Measurements from ENCODE around the gene APBA1. TPM values are rescaled to one million over a fixed set of nuclear protein-coding genes. Genes with fewer than 3 reads are reported as not detected.
A peak's percentile ranks its signal among the peaks of the same experiment; 100 is the strongest.

The APBA1 gene
- total and polyA plus RNA-seq, 4 experiments from 2014 or later, result 0.83 to 2.0 (median 0.90) TPM; not detected in 1

GRCh38 chr9:69658987-69659675, 13.0 kb downstream of the APBA1 start:
- intact Hi-C loops (cut with micrococcal nuclease), result no loop called here
- Mint-ChIP-seq H3K4me1 (no peaks in the 10 kb centered on the region), H3K4me3 (no peak overlapping the region), H3K27me3 (peaks cover 2 to 3% of the 10 kb centered on the region in 2 donors), H3K9me3 (peaks cover 0 to 2% (median 0%) of the 10 kb centered on the region in 8 donors), H3K36me3 (no peaks in the 10 kb centered on the region), H3K27ac (no peak overlapping the region)
- no peak overlapping the region for H3K27ac ChIP-seq (ENCODE audit: low read depth, low read length)
- ChIA-PET CTCF (ENCODE audit: partially characterized antibody) (no interaction called here), POLR2A (ENCODE audit: partially characterized antibody) (no interaction called here)
- DNase-seq, result no peak
- no peaks in the 10 kb centered on the region for H3K9me3 ChIP-seq (ENCODE audit: control insufficient read depth in 1 of 2, low read length in 2 of 2)
- no peak overlapping the region for H3K4me3 ChIP-seq (ENCODE audit: low read length in 2 of 2)
- H3K36me3 ChIP-seq (ENCODE audit: insufficient read depth, low read length), result no peaks in the 10 kb centered on the region
- no peaks in the 10 kb centered on the region for H3K4me1 ChIP-seq (ENCODE audit: insufficient read depth, low read length)
- no peaks in the 10 kb centered on the region for H3K27me3 ChIP-seq (ENCODE audit: insufficient read depth, low read length)

GRCh38 chr9:69657269-69657668, 14.9 kb downstream of the APBA1 start:
- no peak for DNase-seq
- Histone ChIP-seq H3K4me1 (ENCODE audit: insufficient read depth, low read length) (no peaks in the 10 kb centered on the region), H3K27me3 (ENCODE audit: insufficient read depth, low read length) (no peaks in the 10 kb centered on the region), H3K9me3 (ENCODE audit: control insufficient read depth in 1 of 2, low read length in 2 of 2) (no peaks in the 10 kb centered on the region), H3K27ac (ENCODE audit: low read depth, low read length) (no peak overlapping the region), H3K4me3 (ENCODE audit: low read length in 2 of 2) (no peak overlapping the region), H3K36me3 (ENCODE audit: insufficient read depth, low read length) (no peaks in the 10 kb centered on the region)
- ChIA-PET CTCF (ENCODE audit: partially characterized antibody) (no interaction called here), POLR2A (ENCODE audit: partially characterized antibody) (no interaction called here)
- H3K36me3 Mint-ChIP-seq, result no peaks in the 10 kb centered on the region
- no peak overlapping the region for H3K27ac Mint-ChIP-seq
- peaks cover 3% of the 10 kb centered on the region in 2 donors for H3K27me3 Mint-ChIP-seq
- H3K4me1 Mint-ChIP-seq, result no peaks in the 10 kb centered on the region
- intact Hi-C loops (cut with micrococcal nuclease), result no loop called here
- no peak overlapping the region for H3K4me3 Mint-ChIP-seq
- H3K9me3 Mint-ChIP-seq, result peaks cover 0 to 2% (median 0%) of the 10 kb centered on the region in 8 donors

DNA sequence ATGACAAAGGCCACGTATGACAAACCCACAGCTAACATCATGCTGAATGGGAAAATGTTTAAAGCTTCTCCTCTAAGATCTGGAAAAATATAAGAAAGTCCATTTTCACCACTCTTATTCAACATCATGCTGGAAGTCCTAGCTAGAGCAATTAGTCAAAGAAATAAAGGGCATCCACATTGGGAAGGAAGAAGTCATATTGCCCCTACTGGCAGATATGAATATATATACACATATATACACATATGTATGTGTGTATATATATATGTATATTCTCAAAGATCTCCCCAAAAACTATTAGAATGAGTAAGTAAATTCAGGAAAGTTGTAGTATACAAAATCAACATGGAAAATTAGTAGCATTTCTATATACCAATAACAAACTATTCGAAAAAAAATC, 17.1 kb downstream of the APBA1 start:
- H3K27ac Mint-ChIP-seq, result peak overlapping the region in 1 of 7 donors; percentile 7
- H3K36me3 Mint-ChIP-seq, result no peaks in the 10 kb centered on the region
- intact Hi-C loops (cut with micrococcal nuclease), result no loop called here
- Histone ChIP-seq H3K9me3 (ENCODE audit: control insufficient read depth in 1 of 2, low read length in 2 of 2) (no peaks in the 10 kb centered on the region), H3K4me3 (ENCODE audit: low read length in 2 of 2) (no peak overlapping the region), H3K27ac (ENCODE audit: low read depth, low read length) (no peak overlapping the region), H3K36me3 (ENCODE audit: insufficient read depth, low read length) (no peaks in the 10 kb centered on the region), H3K4me1 (ENCODE audit: insufficient read depth, low read length) (no peaks in the 10 kb centered on the region), H3K27me3 (ENCODE audit: insufficient read depth, low read length) (no peaks in the 10 kb centered on the region)
- ChIA-PET POLR2A (ENCODE audit: partially characterized antibody) (no interaction called here), CTCF (ENCODE audit: partially characterized antibody) (no interaction called here)
- H3K27me3 Mint-ChIP-seq, result peaks cover 0 to 6% of the 10 kb centered on the region in 2 donors
- H3K4me3 Mint-ChIP-seq, result no peak overlapping the region
- no peaks in the 10 kb centered on the region for H3K4me1 Mint-ChIP-seq
- peaks cover 0 to 2% (median 0%) of the 10 kb centered on the region in 8 donors for H3K9me3 Mint-ChIP-seq
- DNase-seq, result no peak

GRCh38 chr9:69653261-69653660, 18.9 kb downstream of the APBA1 start:
- H3K27ac Mint-ChIP-seq, result no peak overlapping the region
- POLR2A ChIA-PET (ENCODE audit: partially characterized antibody), result no interaction called here
- Histone ChIP-seq H3K27me3 (ENCODE audit: insufficient read depth, low read length) (no peaks in the 10 kb centered on the region), H3K4me1 (ENCODE audit: insufficient read depth, low read length) (no peaks in the 10 kb centered on the region), H3K27ac (ENCODE audit: low read depth, low read length) (no peak overlapping the region), H3K4me3 (ENCODE audit: low read length in 2 of 2) (no peak overlapping the region), H3K9me3 (ENCODE audit: control insufficient read depth in 1 of 2, low read length in 2 of 2) (no peaks in the 10 kb centered on the region), H3K36me3 (ENCODE audit: insufficient read depth, low read length) (no peaks in the 10 kb centered on the region)
- no peak for DNase-seq
- H3K9me3 Mint-ChIP-seq, result peaks cover 0 to 2% (median 0%) of the 10 kb centered on the region in 8 donors
- no peaks in the 10 kb centered on the region for H3K36me3 Mint-ChIP-seq
- intact Hi-C loops (cut with micrococcal nuclease), result no loop called here
- CTCF ChIA-PET (ENCODE audit: partially characterized antibody), result no interaction called here
- no peaks in the 10 kb centered on the region for H3K4me1 Mint-ChIP-seq
- peaks cover 4 to 6% of the 10 kb centered on the region in 2 donors for H3K27me3 Mint-ChIP-seq
- H3K4me3 Mint-ChIP-seq, result peak overlapping the region in 1 of 8 donors; percentile 50

DNA sequence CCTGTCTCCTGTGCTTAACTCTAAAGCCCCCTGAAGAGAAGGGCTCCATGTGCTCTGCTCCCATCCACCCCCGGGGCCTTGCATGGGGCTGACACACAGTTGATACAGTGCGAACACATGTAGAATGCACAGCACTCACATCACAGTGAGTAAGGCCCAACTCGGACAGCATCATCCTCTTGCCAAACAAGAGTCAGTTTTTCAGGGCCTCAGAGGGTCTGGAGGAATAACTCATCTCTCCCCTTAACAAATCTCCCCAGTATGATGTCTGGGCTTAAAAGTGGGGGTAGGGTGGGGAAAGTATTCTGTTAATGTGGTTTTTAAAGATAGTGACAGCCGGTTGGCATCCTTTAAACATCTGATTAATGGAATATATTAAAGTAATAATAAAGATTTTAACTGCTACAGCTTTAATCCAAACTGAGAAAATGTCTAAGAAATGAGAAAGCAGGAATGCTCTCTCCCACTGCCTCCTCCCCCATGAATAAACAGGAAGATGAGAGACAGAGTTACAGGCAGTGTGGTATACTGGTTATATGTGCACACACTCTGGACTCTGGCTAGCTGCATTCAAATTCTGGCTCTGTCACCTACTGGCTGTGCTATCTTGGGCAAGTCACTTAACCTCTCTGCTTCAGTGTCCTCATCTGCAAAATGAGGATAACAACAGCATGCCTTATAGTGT, 22.5 kb downstream of the APBA1 start:
- Histone ChIP-seq H3K27ac (ENCODE audit: low read depth, low read length) (no peak overlapping the region), H3K4me3 (ENCODE audit: low read length in 2 of 2) (no peak overlapping the region), H3K9me3 (ENCODE audit: control insufficient read depth in 1 of 2, low read length in 2 of 2) (no peaks in the 10 kb centered on the region), H3K27me3 (ENCODE audit: insufficient read depth, low read length) (no peaks in the 10 kb centered on the region), H3K4me1 (ENCODE audit: insufficient read depth, low read length) (no peaks in the 10 kb centered on the region), H3K36me3 (ENCODE audit: insufficient read depth, low read length) (no peaks in the 10 kb centered on the region)
- Mint-ChIP-seq H3K9me3 (peaks cover 0 to 2% (median 0%) of the 10 kb centered on the region in 8 donors), H3K27ac (no peak overlapping the region), H3K4me3 (no peak overlapping the region), H3K36me3 (no peaks in the 10 kb centered on the region), H3K27me3 (peaks cover 4 to 6% of the 10 kb centered on the region in 2 donors), H3K4me1 (no peaks in the 10 kb centered on the region)
- ChIA-PET POLR2A (ENCODE audit: partially characterized antibody) (no interaction called here), CTCF (ENCODE audit: partially characterized antibody) (interaction anchor here (1.4 kb wide), 1 partner anchor 11 kb away, joined by 3 read pairs; no protein-coding TSS in a partner anchor)
- intact Hi-C loops (cut with micrococcal nuclease), result no loop called here
- DNase-seq, result no peak

GRCh38 chr9:69647804-69648203, 24.4 kb downstream of the APBA1 start:
- Mint-ChIP-seq H3K4me3 (no peak overlapping the region), H3K36me3 (no peaks in the 10 kb centered on the region), H3K27ac (no peak overlapping the region), H3K9me3 (no peaks in the 10 kb centered on the region), H3K27me3 (peaks cover 4 to 5% of the 10 kb centered on the region in 2 donors), H3K4me1 (no peaks in the 10 kb centered on the region)
- Histone ChIP-seq H3K4me1 (ENCODE audit: insufficient read depth, low read length) (no peaks in the 10 kb centered on the region), H3K36me3 (ENCODE audit: insufficient read depth, low read length) (no peaks in the 10 kb centered on the region), H3K27ac (ENCODE audit: low read depth, low read length) (no peak overlapping the region), H3K4me3 (ENCODE audit: low read length in 2 of 2) (no peak overlapping the region), H3K9me3 (ENCODE audit: control insufficient read depth in 1 of 2, low read length in 2 of 2) (no peaks in the 10 kb centered on the region), H3K27me3 (ENCODE audit: insufficient read depth, low read length) (no peaks in the 10 kb centered on the region)
- CTCF ChIA-PET (ENCODE audit: partially characterized antibody), result no interaction called here
- POLR2A ChIA-PET (ENCODE audit: partially characterized antibody), result no interaction called here
- intact Hi-C loops (cut with micrococcal nuclease), result no loop called here
- no peak for DNase-seq

DNA sequence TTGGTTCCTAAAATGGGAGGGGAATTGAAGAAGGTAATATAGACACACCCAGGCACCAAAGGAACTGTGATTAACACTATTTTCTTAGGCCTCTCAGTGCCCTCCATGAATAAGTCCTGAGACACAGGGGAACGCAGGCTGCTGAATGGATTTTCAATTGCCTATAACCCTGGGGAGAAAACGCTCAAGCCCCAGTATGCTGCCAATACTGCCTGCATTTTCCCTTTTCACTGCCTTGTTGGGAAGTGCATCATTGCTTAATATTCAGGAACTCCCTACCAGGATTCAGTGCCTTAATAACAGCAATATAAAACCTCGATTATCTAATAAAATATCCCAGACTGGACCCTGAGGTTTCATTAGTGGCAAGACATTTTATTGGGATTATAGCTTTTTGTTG, 25.4 kb downstream of the APBA1 start:
- H3K4me3 ChIP-seq (ENCODE audit: low read length in 2 of 2), result no peak overlapping the region
- no peak for DNase-seq
- no peaks in the 10 kb centered on the region for H3K36me3 ChIP-seq (ENCODE audit: insufficient read depth, low read length)
- H3K36me3 Mint-ChIP-seq, result no peaks in the 10 kb centered on the region
- ChIA-PET POLR2A (ENCODE audit: partially characterized antibody) (no interaction called here), CTCF (ENCODE audit: partially characterized antibody) (no interaction called here)
- intact Hi-C loops (cut with micrococcal nuclease), result no loop called here
- H3K4me3 Mint-ChIP-seq, result no peak overlapping the region
- no peaks in the 10 kb centered on the region for H3K27me3 ChIP-seq (ENCODE audit: insufficient read depth, low read length)
- no peaks in the 10 kb centered on the region for H3K4me1 Mint-ChIP-seq
- H3K9me3 Mint-ChIP-seq, result no peaks in the 10 kb centered on the region
- H3K27ac Mint-ChIP-seq, result no peak overlapping the region
- H3K9me3 ChIP-seq (ENCODE audit: control insufficient read depth in 1 of 2, low read length in 2 of 2), result no peaks in the 10 kb centered on the region
- H3K27me3 Mint-ChIP-seq, result peaks cover 3 to 4% of the 10 kb centered on the region in 2 donors
- no peak overlapping the region for H3K27ac ChIP-seq (ENCODE audit: low read depth, low read length)
- H3K4me1 ChIP-seq (ENCODE audit: insufficient read depth, low read length), result no peaks in the 10 kb centered on the region
